ENCODE results near the gene SERPIND1.

The SERPIND1 gene

GRCh38 chr22:20787746-20788626 is 14.1 kb downstream of the SERPIND1 start:
- H3K27me3 ChIP-seq (ENCODE audit: insufficient read depth, low read depth, severe bottlenecking), result no peaks in the 10 kb centered on the region
- H3K36me3 ChIP-seq, result peaks cover 52% of the 10 kb centered on the region
- TF ChIP-seq CTCF (IDR thresholded peaks at IDR 0.05; ENCODE audit: low read depth, low read length), result no peak
- DNase-seq, result no peak
- no peak overlapping the region for H3K4me3 ChIP-seq (ENCODE audit: low read depth, low read length)
- H3K27ac ChIP-seq, result no peak overlapping the region
- H3K9me3 ChIP-seq (ENCODE audit: severe bottlenecking), result no peaks in the 10 kb centered on the region

GRCh38 chr22:20788627-20789344 is 14.9 kb downstream of the SERPIND1 start:
- H3K4me3 ChIP-seq (ENCODE audit: low read depth, low read length), result no peak overlapping the region
- no peaks in the 10 kb centered on the region for H3K27me3 ChIP-seq (ENCODE audit: insufficient read depth, low read depth, severe bottlenecking)
- no peak for DNase-seq
- H3K36me3 ChIP-seq, result peaks cover 52% of the 10 kb centered on the region
- H3K27ac ChIP-seq, result no peak overlapping the region
- no peaks in the 10 kb centered on the region for H3K9me3 ChIP-seq (ENCODE audit: severe bottlenecking)
- TF ChIP-seq CTCF (IDR thresholded peaks at IDR 0.05; ENCODE audit: low read depth, low read length), result no peak

- peaks cover 69% of the 10 kb centered on the region for H3K36me3 ChIP-seq
- TF ChIP-seq CTCF (IDR thresholded peaks at IDR 0.05; ENCODE audit: low read depth, low read length), result no peak
Observed at GRCh38 chr22:20792221-20792965, 18.5 kb downstream of the SERPIND1 start.

GRCh38 chr22:20792966-20793728 is 19.2 kb downstream of the SERPIND1 start:
- Histone ChIP-seq H3K27ac (no peak overlapping the region), H3K36me3 (peaks cover 69% of the 10 kb centered on the region), H3K4me3 (ENCODE audit: low read depth, low read length) (no peak overlapping the region), H3K9me3 (ENCODE audit: severe bottlenecking) (no peaks in the 10 kb centered on the region), H3K27me3 (ENCODE audit: insufficient read depth, low read depth, severe bottlenecking) (no peaks in the 10 kb centered on the region)
- DNase-seq, result no peak
- TF ChIP-seq CTCF (IDR thresholded peaks at IDR 0.05; ENCODE audit: low read depth, low read length), result no peak

More at GRCh38 chr22:20792221-20792965, 18.5 kb downstream of the SERPIND1 start:
- Histone ChIP-seq H3K27me3 (ENCODE audit: insufficient read depth, low read depth, severe bottlenecking) (no peaks in the 10 kb centered on the region), H3K9me3 (ENCODE audit: severe bottlenecking) (no peaks in the 10 kb centered on the region), H3K4me3 (ENCODE audit: low read depth, low read length) (no peak overlapping the region), H3K27ac (no peak overlapping the region)
- DNase-seq, result no peak
